ENCODE results near the gene SH3PXD2A.

DNA sequence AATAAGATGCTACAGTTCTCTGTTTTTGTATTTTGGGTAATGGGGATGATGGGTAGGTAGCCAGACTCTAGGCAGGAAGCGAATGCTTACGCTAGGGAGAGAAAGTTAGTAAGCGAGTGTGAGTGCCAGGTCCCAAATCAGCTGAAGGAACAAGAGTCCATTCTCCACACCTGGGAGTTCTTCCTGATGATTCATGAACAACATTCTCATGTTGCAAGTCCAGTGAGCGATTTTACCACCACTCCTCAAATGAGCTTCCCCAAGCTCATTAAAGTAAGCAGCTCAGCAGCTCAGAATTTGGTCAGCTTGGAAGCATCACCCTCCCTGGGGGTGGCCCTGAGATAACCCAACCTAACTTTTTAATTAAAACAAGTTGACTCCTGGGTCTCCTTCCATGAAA, 27.3 kb downstream of the SH3PXD2A start:
- TF ChIP-seq, protein P1, sequence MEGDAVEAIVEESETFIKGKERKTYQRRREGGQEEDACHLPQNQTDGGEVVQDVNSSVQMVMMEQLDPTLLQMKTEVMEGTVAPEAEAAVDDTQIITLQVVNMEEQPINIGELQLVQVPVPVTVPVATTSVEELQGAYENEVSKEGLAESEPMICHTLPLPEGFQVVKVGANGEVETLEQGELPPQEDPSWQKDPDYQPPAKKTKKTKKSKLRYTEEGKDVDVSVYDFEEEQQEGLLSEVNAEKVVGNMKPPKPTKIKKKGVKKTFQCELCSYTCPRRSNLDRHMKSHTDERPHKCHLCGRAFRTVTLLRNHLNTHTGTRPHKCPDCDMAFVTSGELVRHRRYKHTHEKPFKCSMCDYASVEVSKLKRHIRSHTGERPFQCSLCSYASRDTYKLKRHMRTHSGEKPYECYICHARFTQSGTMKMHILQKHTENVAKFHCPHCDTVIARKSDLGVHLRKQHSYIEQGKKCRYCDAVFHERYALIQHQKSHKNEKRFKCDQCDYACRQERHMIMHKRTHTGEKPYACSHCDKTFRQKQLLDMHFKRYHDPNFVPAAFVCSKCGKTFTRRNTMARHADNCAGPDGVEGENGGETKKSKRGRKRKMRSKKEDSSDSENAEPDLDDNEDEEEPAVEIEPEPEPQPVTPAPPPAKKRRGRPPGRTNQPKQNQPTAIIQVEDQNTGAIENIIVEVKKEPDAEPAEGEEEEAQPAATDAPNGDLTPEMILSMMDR (conservative IDR thresholded peaks at IDR 0.05; ENCODE audit: low read depth in 2 of 2): no peak
- no peak for TF ChIP-seq EZH2 (IDR thresholded peaks at IDR 0.05; ENCODE audit: low read depth, unreplicated experiment)
